Retinal pigment epithelial cell (primary cell): Measurements from ENCODE around the gene UGT8.

Source experiments
- DNase-seq: peaks from one replicate; pipeline ENCODE4 v3.0.0-alpha.2; 2010; ENCODE audit warnings: low read depth
- H3K4me3 ChIP-seq: 2 replicates; pipeline ENCODE4 v1.5.1; 2011; ENCODE audit warnings: mild to moderate bottlenecking, low read length, control low read depth, moderate library complexity
- TF ChIP-seq, protein P1 (sequence below): conservative IDR thresholded peaks from 2 replicates; pipeline ENCODE4 v1.5.1; 2011; ENCODE audit warnings: low read depth, low read length, control low read depth, inconsistent platforms

Gene UGT8

GRCh38 chr4:114597410-114598115 lies 1.0 kb upstream of the UGT8 start:
- H3K4me3 ChIP-seq = peak overlapping the region; percentile 63
- no peak for DNase-seq
- TF ChIP-seq, protein P1, sequence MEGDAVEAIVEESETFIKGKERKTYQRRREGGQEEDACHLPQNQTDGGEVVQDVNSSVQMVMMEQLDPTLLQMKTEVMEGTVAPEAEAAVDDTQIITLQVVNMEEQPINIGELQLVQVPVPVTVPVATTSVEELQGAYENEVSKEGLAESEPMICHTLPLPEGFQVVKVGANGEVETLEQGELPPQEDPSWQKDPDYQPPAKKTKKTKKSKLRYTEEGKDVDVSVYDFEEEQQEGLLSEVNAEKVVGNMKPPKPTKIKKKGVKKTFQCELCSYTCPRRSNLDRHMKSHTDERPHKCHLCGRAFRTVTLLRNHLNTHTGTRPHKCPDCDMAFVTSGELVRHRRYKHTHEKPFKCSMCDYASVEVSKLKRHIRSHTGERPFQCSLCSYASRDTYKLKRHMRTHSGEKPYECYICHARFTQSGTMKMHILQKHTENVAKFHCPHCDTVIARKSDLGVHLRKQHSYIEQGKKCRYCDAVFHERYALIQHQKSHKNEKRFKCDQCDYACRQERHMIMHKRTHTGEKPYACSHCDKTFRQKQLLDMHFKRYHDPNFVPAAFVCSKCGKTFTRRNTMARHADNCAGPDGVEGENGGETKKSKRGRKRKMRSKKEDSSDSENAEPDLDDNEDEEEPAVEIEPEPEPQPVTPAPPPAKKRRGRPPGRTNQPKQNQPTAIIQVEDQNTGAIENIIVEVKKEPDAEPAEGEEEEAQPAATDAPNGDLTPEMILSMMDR = no peak

DNA sequence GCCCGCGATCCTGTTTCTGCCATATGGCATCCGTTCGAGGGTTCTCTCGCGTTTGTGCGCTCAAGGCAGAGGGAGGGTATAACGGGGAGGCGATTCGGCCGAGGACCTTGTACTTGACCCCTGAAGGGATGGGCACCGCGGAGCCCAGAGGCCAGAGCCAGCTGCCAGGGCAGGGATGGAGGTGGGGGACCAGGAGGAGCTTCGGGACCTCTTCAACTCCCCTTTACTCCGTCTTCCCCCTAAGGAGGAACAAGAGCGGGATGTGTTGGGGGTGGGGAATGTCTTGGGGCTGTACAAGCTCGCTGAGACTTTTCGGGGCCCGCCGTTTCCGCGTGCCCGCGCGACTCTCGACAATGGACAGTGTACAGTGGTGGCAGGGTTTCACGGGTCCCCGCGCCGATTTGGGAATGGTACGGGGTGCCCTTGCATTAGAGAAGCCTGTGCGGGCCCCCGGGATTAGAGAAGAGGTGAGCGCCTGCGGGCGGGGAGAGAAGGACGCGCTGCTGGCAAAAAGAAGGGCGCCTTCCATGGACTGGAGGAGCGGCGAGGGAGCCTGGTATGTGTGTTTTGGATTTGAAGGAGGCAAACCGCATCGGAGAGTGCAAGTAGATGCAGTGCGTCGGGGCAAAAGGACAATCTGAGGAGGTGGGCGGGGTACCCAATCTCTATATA lies 760 bp downstream of the UGT8 start:
- TF ChIP-seq, protein P1 = no peak
- peak overlapping the region; percentile 63 for H3K4me3 ChIP-seq
- no peak for DNase-seq

- TF ChIP-seq, protein P1 = no peak
- DNase-seq = no peak
- peak overlapping the region; percentile 63 for H3K4me3 ChIP-seq
Measured at GRCh38 chr4:114599903-114600552, 1.4 kb downstream of the UGT8 start.

DNA sequence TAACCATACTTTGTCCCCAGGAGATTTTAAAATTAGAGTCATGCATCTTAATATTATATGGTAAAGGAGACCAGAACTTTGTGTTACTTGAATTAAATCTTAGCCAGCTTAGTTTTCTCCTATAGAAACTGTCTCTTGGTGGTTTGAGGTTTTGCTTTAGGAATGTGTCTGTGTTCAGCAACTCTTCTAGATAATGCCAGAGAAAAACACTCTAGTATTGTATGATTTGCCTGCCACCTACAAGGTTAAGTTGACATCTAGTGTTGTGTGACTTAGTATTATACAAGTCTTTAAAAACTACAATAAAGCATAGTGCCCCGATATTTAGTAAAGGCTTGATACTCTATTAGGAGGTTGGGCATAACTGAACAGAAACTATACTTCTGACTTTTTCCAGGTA lies 2.1 kb downstream of the UGT8 start:
- TF ChIP-seq, protein P1 = no peak
- no peak overlapping the region for H3K4me3 ChIP-seq
- DNase-seq = no peak

DNA sequence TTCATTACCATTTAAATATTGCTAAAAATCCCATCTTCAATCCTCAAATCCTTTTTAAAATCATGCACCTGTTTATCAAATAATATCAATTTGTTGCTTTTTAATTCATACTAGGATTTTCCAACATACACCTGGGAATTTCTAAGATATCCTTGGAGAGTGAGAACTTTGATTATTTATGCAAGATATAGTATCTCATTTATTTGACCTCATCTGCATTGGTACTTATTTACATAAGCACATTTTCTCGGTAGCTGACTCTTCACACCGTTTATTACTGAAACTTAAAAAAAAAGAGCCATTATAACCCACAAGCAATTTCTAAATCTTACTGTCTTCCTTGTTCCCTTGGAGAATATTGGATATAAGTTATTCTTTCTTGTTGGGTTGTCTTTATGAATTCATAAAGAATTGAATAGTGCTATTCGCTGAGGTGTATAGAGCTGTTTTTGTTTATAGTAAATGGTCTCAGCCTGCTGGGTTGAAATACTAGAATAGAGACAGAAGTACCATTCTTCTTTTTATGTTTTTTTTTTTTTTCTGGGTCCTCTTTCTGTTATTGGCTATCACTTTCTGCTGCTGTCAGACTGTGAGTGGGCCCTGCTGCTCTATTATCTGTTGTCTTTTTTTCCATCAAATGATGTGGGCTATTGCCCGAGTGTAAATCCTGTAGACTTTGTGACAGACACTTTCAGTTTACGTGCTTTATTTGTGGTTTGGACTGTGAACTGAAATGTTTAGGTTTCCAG lies 2.9 kb downstream of the UGT8 start:
- DNase-seq = no peak
- no peak overlapping the region for H3K4me3 ChIP-seq
- TF ChIP-seq, protein P1 = no peak

GRCh38 chr4:114603497-114603896 lies 4.9 kb downstream of the UGT8 start:
- TF ChIP-seq, protein P1 = no peak
- no peak for DNase-seq
- no peak overlapping the region for H3K4me3 ChIP-seq
